SJSA1 (cell line): Measurements from ENCODE around the gene NUBP1. TPM values are rescaled to one million over a fixed set of nuclear protein-coding genes. Genes with fewer than 3 reads are reported as not detected.
A peak's percentile ranks its signal among the peaks of the same experiment; 100 is the strongest.
"Not testable (repeated sequence)": the region's sequence is repeated elsewhere in the genome, so short reads cannot be mapped to it uniquely, and the experiment has no call there.

ENCODE experiments used
- DNase-seq, 2 experiments: peaks; one replicate each; pipeline ENCODE4 v3.0.0-alpha.2; 2015 to 2020; ENCODE audit warnings: low spot score in 2 of 2, low read depth in 1 of 2
- H3K27ac ChIP-seq: fragments of 250-450 bp; sonication (Bioruptor Pico); 2 replicates; pipeline ENCODE4 v1.5.1; 2020; ENCODE audit warnings: mild to moderate bottlenecking, moderate library complexity
- H3K27me3 ChIP-seq: fragments of 250-450 bp; sonication (Bioruptor Pico); replicated peaks from 2 replicates; pipeline ENCODE4 v1.5.1; 2020; ENCODE audit warnings: mild to moderate bottlenecking, moderate library complexity
- H3K36me3 ChIP-seq: fragments of 250-450 bp; sonication (Bioruptor Pico); 2 replicates; pipeline ENCODE4 v1.5.1; 2020; ENCODE audit warnings: mild to moderate bottlenecking
- H3K4me1 ChIP-seq: fragments of 250-450 bp; sonication (Bioruptor Pico); replicated peaks from 2 replicates; pipeline ENCODE4 v1.6.1; 2021; ENCODE audit warnings: mild to moderate bottlenecking
- H3K4me3 ChIP-seq: fragments of 250-450 bp; sonication (Bioruptor Pico); 2 replicates; pipeline ENCODE4 v1.5.1; 2020; ENCODE audit warnings: mild to moderate bottlenecking
- H3K9me3 ChIP-seq: fragments of 250-450 bp; sonication (Bioruptor Pico); replicated peaks from 2 replicates; pipeline ENCODE4 v1.5.1; 2020; ENCODE audit warnings: mild to moderate bottlenecking
- total RNA-seq: library from RNA; depleted of rRNA; stranded (reverse); fragments of >200 nt; shearing (Covaris generic); gene quantifications from 2 replicates; pipeline ENCODE4 v1.2.3, GENCODE V29; 2014

Gene NUBP1
- total RNA-seq, 1 experiment from 2014 or later, result 42.8 TPM

- DNase-seq, result peak in 1 of 2 experiments; percentile 17
- Histone ChIP-seq H3K36me3 (no peaks in the 10 kb centered on the region), H3K9me3 (no peaks in the 10 kb centered on the region), H3K27ac (no peak overlapping the region), H3K27me3 (no peaks in the 10 kb centered on the region), H3K4me3 (no peak overlapping the region), H3K4me1 (peaks cover 23% of the 10 kb centered on the region)
Measured at GRCh38 chr16:10740000-10740844, 3.4 kb upstream of the NUBP1 start.

GRCh38 chr16:10740845-10741208 lies 2.8 kb upstream of the NUBP1 start:
- no peaks in the 10 kb centered on the region for H3K9me3 ChIP-seq
- H3K4me1 ChIP-seq, result peaks cover 23% of the 10 kb centered on the region
- no peaks in the 10 kb centered on the region for H3K36me3 ChIP-seq
- H3K27ac ChIP-seq, result no peak overlapping the region
- H3K4me3 ChIP-seq, result no peak overlapping the region
- H3K27me3 ChIP-seq, result no peaks in the 10 kb centered on the region
- DNase-seq, result no peak

DNA sequence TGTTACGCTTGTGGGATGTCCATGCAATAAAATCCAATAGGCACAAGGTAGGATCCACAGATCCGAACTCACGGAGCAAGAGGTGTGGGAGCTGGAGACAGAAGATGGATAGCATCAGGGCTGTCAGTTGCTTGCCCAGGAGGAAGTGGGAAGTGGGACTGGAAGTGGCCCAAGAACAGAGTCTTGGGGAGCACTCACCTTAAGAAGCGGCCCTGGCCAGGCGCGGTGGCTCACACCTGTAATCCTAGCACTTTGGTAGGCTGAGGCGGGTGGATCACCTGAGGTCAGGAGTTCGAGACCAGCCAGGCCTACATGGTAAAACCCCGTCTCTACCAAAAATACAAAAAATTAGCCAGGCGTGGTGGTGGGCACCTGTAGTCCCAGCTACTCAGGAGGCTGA lies 2.4 kb upstream of the NUBP1 start:
- not testable (repeated sequence) for H3K27ac ChIP-seq, H3K36me3 ChIP-seq, DNase-seq, H3K9me3 ChIP-seq, H3K27me3 ChIP-seq, H3K4me3 ChIP-seq
- peaks cover 23% of the 10 kb centered on the region for H3K4me1 ChIP-seq

GRCh38 chr16:10741844-10742243 lies 1.8 kb upstream of the NUBP1 start:
- no peaks in the 10 kb centered on the region for H3K9me3 ChIP-seq
- peaks cover 23% of the 10 kb centered on the region for H3K4me1 ChIP-seq
- H3K27me3 ChIP-seq, result no peaks in the 10 kb centered on the region
- H3K4me3 ChIP-seq, result no peak overlapping the region
- no peak overlapping the region for H3K27ac ChIP-seq
- no peaks in the 10 kb centered on the region for H3K36me3 ChIP-seq
- DNase-seq, result no peak

DNA sequence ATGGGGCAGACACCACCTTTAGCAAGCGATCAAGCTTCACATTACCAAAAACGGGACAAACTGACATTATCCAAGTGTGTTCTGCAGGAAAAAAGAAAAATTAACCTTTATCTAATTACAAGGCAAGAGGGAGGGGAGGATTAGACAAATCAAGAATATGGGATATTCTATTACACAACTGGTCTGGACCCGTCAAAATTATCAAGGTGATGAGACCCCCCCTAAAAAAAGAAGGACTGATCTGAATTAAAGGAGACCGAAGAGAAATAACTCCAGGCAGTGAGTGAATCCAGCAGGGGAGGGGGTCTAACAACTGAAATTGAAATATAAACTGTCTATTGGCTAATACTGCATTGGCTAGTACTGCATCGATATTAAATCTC lies 424 bp upstream of the NUBP1 start:
- Histone ChIP-seq H3K4me3 (peak overlapping the region; percentile 71), H3K9me3 (no peaks in the 10 kb centered on the region), H3K27me3 (no peaks in the 10 kb centered on the region), H3K36me3 (peaks cover under 1% of the 10 kb centered on the region), H3K4me1 (peaks cover 21% of the 10 kb centered on the region), H3K27ac (peak overlapping the region; percentile 98)
- DNase-seq, result no peak

DNA sequence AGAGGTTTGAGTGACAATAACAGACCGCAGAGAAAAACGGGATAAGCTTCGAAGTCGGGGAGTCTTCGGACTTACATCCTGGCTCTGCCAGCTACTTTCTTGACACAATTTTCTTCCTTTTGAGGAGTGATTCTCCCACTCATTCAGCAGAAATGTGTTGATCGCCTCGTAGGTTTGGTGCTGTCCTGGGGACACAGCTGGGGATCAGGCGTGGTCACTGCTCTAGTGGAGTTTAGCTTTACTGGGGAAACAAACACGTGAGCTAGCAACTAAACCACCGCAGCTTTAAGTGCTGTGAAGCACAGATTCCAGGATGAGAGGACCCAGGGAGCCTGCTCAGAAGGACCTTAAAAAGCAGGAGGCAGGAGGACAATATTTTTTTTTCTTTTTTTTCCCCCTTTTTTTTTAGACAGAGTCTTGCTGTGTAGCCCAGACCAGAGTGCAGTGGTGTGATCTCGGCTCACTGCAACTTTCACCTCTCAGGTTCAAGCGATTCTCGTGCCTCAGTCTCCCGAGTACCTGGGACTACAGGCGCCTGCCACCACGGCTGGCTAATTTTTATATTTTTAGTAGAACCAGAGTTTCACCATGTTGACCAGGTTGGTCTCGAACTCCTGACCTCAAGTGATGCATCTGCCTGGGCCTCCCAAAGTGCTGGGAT lies 858 bp downstream of the NUBP1 start:
- no peaks in the 10 kb centered on the region for H3K27me3 ChIP-seq
- no peak for DNase-seq
- H3K9me3 ChIP-seq, result no peaks in the 10 kb centered on the region
- peaks cover 10% of the 10 kb centered on the region for H3K36me3 ChIP-seq
- H3K4me1 ChIP-seq, result peaks cover 12% of the 10 kb centered on the region
- peak overlapping the region; percentile 71 for H3K4me3 ChIP-seq
- peak overlapping the region; percentile 40 for H3K27ac ChIP-seq

DNA sequence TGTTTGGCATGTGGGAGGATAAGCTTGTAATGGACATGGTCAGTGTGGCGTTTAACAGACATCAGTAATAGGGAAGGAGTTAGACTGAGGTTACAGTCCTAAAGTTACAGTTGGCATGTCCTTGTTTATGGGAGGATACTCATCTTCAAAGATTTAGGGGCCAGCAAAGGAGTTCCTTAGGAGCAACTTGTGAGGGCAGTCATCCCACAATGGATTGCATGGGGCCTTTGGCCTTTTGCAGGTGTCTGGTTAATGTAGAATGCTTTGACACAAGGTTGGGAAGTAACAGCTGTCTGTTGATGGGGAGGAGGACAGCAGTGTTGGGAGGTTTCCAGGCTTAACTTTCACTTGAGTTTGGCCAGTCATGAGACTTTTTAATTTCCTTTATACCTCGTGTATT lies 2.2 kb downstream of the NUBP1 start:
- DNase-seq, result no peak
- Histone ChIP-seq H3K4me3 (no peak overlapping the region), H3K4me1 (peaks cover 12% of the 10 kb centered on the region), H3K27ac (no peak overlapping the region), H3K36me3 (peaks cover 20% of the 10 kb centered on the region), H3K27me3 (no peaks in the 10 kb centered on the region), H3K9me3 (no peaks in the 10 kb centered on the region)

GRCh38 chr16:10750793-10751192 lies 7.2 kb downstream of the NUBP1 start:
- Histone ChIP-seq H3K27ac (no peak overlapping the region), H3K9me3 (no peaks in the 10 kb centered on the region), H3K4me1 (peaks cover 10% of the 10 kb centered on the region), H3K4me3 (no peak overlapping the region), H3K36me3 (peaks cover 33% of the 10 kb centered on the region), H3K27me3 (no peaks in the 10 kb centered on the region)
- no peak for DNase-seq

GRCh38 chr16:10751291-10751697 lies 7.7 kb downstream of the NUBP1 start:
- no peaks in the 10 kb centered on the region for H3K9me3 ChIP-seq
- H3K27ac ChIP-seq, result no peak overlapping the region
- peaks cover 10% of the 10 kb centered on the region for H3K4me1 ChIP-seq
- no peak overlapping the region for H3K4me3 ChIP-seq
- DNase-seq, result no peak
- no peaks in the 10 kb centered on the region for H3K27me3 ChIP-seq
- peaks cover 34% of the 10 kb centered on the region for H3K36me3 ChIP-seq

DNA sequence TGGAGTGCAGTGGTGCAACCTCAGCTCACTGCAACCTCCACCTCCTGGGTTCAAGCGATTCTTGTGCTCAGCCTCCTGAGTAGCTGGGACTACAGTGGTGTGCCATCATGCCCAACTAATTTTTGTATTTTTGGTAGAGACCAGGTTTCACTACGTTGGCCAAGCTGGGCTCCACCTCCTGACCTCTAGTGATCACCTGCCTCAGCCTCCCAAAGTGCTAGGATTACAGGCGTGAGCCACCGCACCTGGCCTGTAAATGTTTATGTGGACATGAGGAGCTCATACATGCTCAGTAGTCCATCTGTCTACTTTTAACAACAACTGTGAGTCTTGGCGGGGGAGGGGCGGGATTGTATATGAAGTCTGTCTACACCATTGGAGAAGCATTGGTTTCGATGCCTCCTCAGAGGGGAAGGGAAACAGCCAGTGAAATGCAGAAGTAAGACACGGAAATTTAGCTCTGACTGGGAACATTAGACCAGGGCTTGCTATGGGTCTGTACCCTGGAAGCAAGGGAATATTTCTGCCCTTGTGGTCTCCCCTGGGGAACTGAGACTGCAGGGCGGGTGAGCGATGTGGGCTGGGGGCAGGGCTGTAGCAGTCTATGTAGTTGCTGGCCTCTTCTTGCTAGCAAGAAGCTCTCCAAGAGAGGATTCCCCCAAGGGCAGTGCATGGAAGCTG lies 9.3 kb downstream of the NUBP1 start:
- no peak overlapping the region for H3K27ac ChIP-seq
- H3K27me3 ChIP-seq, result no peaks in the 10 kb centered on the region
- no peak for DNase-seq
- peaks cover 45% of the 10 kb centered on the region for H3K36me3 ChIP-seq
- H3K4me1 ChIP-seq, result peaks cover 10% of the 10 kb centered on the region
- no peak overlapping the region for H3K4me3 ChIP-seq
- no peaks in the 10 kb centered on the region for H3K9me3 ChIP-seq

- Histone ChIP-seq H3K4me3 (no peak overlapping the region), H3K27ac (no peak overlapping the region), H3K4me1 (peaks cover 10% of the 10 kb centered on the region), H3K36me3 (peaks cover 46% of the 10 kb centered on the region), H3K9me3 (no peaks in the 10 kb centered on the region), H3K27me3 (no peaks in the 10 kb centered on the region)
- DNase-seq, result no peak
Measured at GRCh38 chr16:10753670-10754069, 10.0 kb downstream of the NUBP1 start.

GRCh38 chr16:10754941-10755340 lies 11.3 kb downstream of the NUBP1 start:
- H3K27ac ChIP-seq, result no peak overlapping the region
- peak in 1 of 2 experiments; percentile 18 for DNase-seq
- H3K9me3 ChIP-seq, result no peaks in the 10 kb centered on the region

DNA sequence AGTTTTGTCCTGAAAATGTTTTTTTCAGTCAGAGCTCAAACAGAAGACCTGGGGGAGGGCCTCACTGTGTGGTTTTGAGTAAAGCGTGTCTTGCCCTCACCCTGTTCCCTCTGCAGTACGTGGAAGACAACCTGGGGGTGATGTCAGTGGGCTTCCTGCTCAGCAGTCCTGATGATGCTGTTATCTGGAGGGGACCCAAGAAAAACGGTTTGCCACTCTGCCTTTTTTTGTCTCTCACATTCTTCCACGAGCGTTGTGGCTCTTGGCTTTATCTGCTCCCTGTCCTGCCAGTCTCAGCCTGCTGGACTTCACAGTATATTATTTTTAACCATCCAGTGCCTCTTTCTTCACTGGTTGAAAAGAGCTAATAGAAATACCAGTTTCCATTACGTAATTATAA lies 12.9 kb downstream of the NUBP1 start:
- Histone ChIP-seq H3K27me3 (no peaks in the 10 kb centered on the region), H3K9me3 (no peaks in the 10 kb centered on the region), H3K36me3 (peaks cover 59% of the 10 kb centered on the region), H3K4me3 (no peak overlapping the region), H3K27ac (no peak overlapping the region), H3K4me1 (peaks cover 10% of the 10 kb centered on the region)
- DNase-seq, result no peak

More at GRCh38 chr16:10754941-10755340, 11.3 kb downstream of the NUBP1 start:
- Histone ChIP-seq H3K36me3 (peaks cover 51% of the 10 kb centered on the region), H3K4me3 (no peak overlapping the region), H3K4me1 (peaks cover 10% of the 10 kb centered on the region), H3K27me3 (no peaks in the 10 kb centered on the region)

GRCh38 chr16:10760858-10761257 lies 17.2 kb downstream of the NUBP1 start:
- H3K27me3 ChIP-seq, result no peaks in the 10 kb centered on the region
- no peak overlapping the region for H3K27ac ChIP-seq
- no peaks in the 10 kb centered on the region for H3K4me1 ChIP-seq
- no peak overlapping the region for H3K4me3 ChIP-seq
- DNase-seq, result no peak
- H3K36me3 ChIP-seq, result peaks cover 63% of the 10 kb centered on the region
- H3K9me3 ChIP-seq, result no peaks in the 10 kb centered on the region
